H9 (cell line): ENCODE measurements around the gene SGCB. TPM values are rescaled to one million over a fixed set of nuclear protein-coding genes. Genes with fewer than 3 reads are reported as not detected.

Experiments
- DNase-seq: peaks from one replicate; pipeline ENCODE4 v3.0.0-alpha.2; 2017
- H2AFZ ChIP-seq: one replicate; pipeline ENCODE4 v1.6.1; 2013; ENCODE audit warnings: mild to moderate bottlenecking, low read length, control low read depth, moderate library complexity
- H2AK5ac ChIP-seq: 2 replicates; pipeline ENCODE4 v1.6.1; 2013; ENCODE audit warnings: low read length, control low read depth, mixed read lengths; ENCODE audit not compliant: insufficient read length
- H2BK120ac ChIP-seq: one replicate; pipeline ENCODE4 v1.6.1; 2013; ENCODE audit warnings: low read depth, mild to moderate bottlenecking, low read length, control low read depth, inconsistent platforms; ENCODE audit not compliant: poor library complexity, severe bottlenecking
- H2BK12ac ChIP-seq: 2 replicates; pipeline ENCODE4 v1.6.1; 2013; ENCODE audit warnings: low read length, control low read depth, mixed read lengths, low read depth; ENCODE audit not compliant: insufficient read length
- H2BK15ac ChIP-seq: 2 replicates; pipeline ENCODE4 v1.6.1; 2013; ENCODE audit warnings: low read depth, low read length, control low read depth
- H2BK20ac ChIP-seq: one replicate; pipeline ENCODE4 v1.6.1; 2013; ENCODE audit warnings: low read depth, mild to moderate bottlenecking, low read length, control low read depth, inconsistent platforms; ENCODE audit not compliant: poor library complexity, severe bottlenecking
- H2BK5ac ChIP-seq: 2 replicates; pipeline ENCODE4 v1.6.1; 2013; ENCODE audit warnings: low read length, control low read depth, mixed read lengths; ENCODE audit not compliant: insufficient read length
- H3K14ac ChIP-seq: 2 replicates; pipeline ENCODE4 v1.6.1; 2013; ENCODE audit warnings: low read length, control low read depth; ENCODE audit not compliant: insufficient read depth
- H3K18ac ChIP-seq: 2 replicates; pipeline ENCODE4 v1.6.1; 2013; ENCODE audit warnings: low read depth, mild to moderate bottlenecking, mixed read lengths, low read length, control low read depth; ENCODE audit not compliant: insufficient read length
- H3K23ac ChIP-seq: 2 replicates; pipeline ENCODE4 v1.6.1; 2013; ENCODE audit warnings: low read length, control low read depth, mixed read lengths, low read depth; ENCODE audit not compliant: insufficient read length
- H3K23me2 ChIP-seq: 2 replicates; pipeline ENCODE4 v1.6.1; 2013; ENCODE audit warnings: low read depth, mild to moderate bottlenecking, mixed read lengths, low read length, control low read depth; ENCODE audit not compliant: insufficient read length, poor library complexity, severe bottlenecking
- H3K27ac ChIP-seq: 2 replicates; pipeline ENCODE4 v1.5.1; 2013; ENCODE audit warnings: low read length, control low read depth, mixed read lengths, low read depth; ENCODE audit not compliant: insufficient read length
- H3K27me3 ChIP-seq: 2 replicates; pipeline ENCODE4 v1.6.1; 2013; ENCODE audit warnings: low read length, control low read depth, inconsistent platforms; ENCODE audit not compliant: insufficient read depth
- H3K4ac ChIP-seq: 2 replicates; pipeline ENCODE4 v1.6.1; 2013; ENCODE audit warnings: low read depth, mild to moderate bottlenecking, control low read depth, inconsistent platforms, low read length, moderate library complexity
- H3K4me1 ChIP-seq: 2 replicates; pipeline ENCODE4 v1.6.1; 2013; ENCODE audit warnings: low read length, control low read depth, inconsistent platforms; ENCODE audit not compliant: insufficient read depth
- H3K4me2 ChIP-seq: 2 replicates; pipeline ENCODE4 v1.6.1; 2013; ENCODE audit warnings: low read length, control low read depth, mixed read lengths; ENCODE audit not compliant: insufficient read length, insufficient read depth
- H3K56ac ChIP-seq: 2 replicates; pipeline ENCODE4 v1.6.1; 2013; ENCODE audit warnings: low read depth, mild to moderate bottlenecking, mixed read lengths, low read length, control low read depth; ENCODE audit not compliant: insufficient read length
- H3K79me1 ChIP-seq: 2 replicates; pipeline ENCODE4 v1.6.1; 2013; ENCODE audit warnings: low read depth, mild to moderate bottlenecking, moderate library complexity, low read length, control low read depth, inconsistent platforms; ENCODE audit not compliant: insufficient read depth, poor library complexity, severe bottlenecking
- H3K79me2 ChIP-seq: 2 replicates; pipeline ENCODE4 v1.6.1; 2013; ENCODE audit warnings: low read length, control low read depth, inconsistent platforms; ENCODE audit not compliant: insufficient read depth
- H3K9ac ChIP-seq: 2 replicates; pipeline ENCODE4 v1.6.1; 2013; ENCODE audit warnings: low read length, control low read depth, mixed read lengths; ENCODE audit not compliant: insufficient read length; ENCODE audit errors: extremely low read depth
- H3K9me3 ChIP-seq: one replicate; pipeline ENCODE4 v1.6.1; 2013; ENCODE audit warnings: low read depth, low read length, inconsistent platforms; ENCODE audit not compliant: control insufficient read depth
- H3T11ph ChIP-seq: one replicate; pipeline ENCODE4 v1.6.1; 2013; ENCODE audit warnings: mild to moderate bottlenecking, low read length, control low read depth, inconsistent platforms
- H4K20me1 ChIP-seq: one replicate; pipeline ENCODE4 v1.6.1; 2013; ENCODE audit not compliant: control insufficient read depth, insufficient read length, insufficient read depth
- H4K5ac ChIP-seq: 2 replicates; pipeline ENCODE4 v1.6.1; 2013; ENCODE audit warnings: low read depth, mild to moderate bottlenecking, mixed read lengths, low read length, control low read depth; ENCODE audit not compliant: insufficient read length
- H4K8ac ChIP-seq: replicated peaks from 2 replicates; pipeline ENCODE4 v1.6.1; 2013; ENCODE audit warnings: low read length, control low read depth, mixed read lengths, low read depth; ENCODE audit not compliant: insufficient read length
- H4K91ac ChIP-seq: 2 replicates; pipeline ENCODE4 v1.6.1; 2013; ENCODE audit warnings: low read depth, mild to moderate bottlenecking, moderate library complexity, mixed read lengths, low read length, control low read depth; ENCODE audit not compliant: insufficient read length
- H3K27ac Mint-ChIP-seq, 3 experiments: 2 replicates in 2 of 3; 3 replicates in 1 of 3; pipeline ENCODE4 v1.8.0; 2020 to 2021; ENCODE audit warnings: mixed read lengths in 3 of 3, mild to moderate bottlenecking in 1 of 3, moderate library complexity in 1 of 3
- H3K27me3 Mint-ChIP-seq: 2 replicates; pipeline ENCODE4 v1.8.0; 2021; ENCODE audit warnings: low read depth, mild to moderate bottlenecking, moderate library complexity, mixed read lengths
- H3K36me3 Mint-ChIP-seq, 3 experiments: 2 replicates in 2 of 3; 3 replicates in 1 of 3; pipeline ENCODE4 v1.8.0; 2020 to 2021; ENCODE audit warnings: low read depth in 3 of 3, mixed read lengths in 3 of 3; ENCODE audit not compliant: insufficient read depth in 1 of 3
- H3K4me1 Mint-ChIP-seq, 2 experiments: 2 replicates each; pipeline ENCODE4 v1.8.0; 2020; ENCODE audit warnings: mixed read lengths in 2 of 2
- H3K4me3 Mint-ChIP-seq, 2 experiments: 2 replicates in 1 of 2; 3 replicates in 1 of 2; pipeline ENCODE4 v1.8.0; 2020 to 2021; ENCODE audit warnings: mild to moderate bottlenecking in 2 of 2, mixed read lengths in 2 of 2, moderate library complexity in 1 of 2
- H3K9me3 Mint-ChIP-seq, 2 experiments: 2 replicates in 1 of 2; 3 replicates in 1 of 2; pipeline ENCODE4 v1.8.0; 2020; ENCODE audit warnings: mild to moderate bottlenecking in 2 of 2, mixed read lengths in 2 of 2, moderate library complexity in 1 of 2
- WGBS: extraction: QIAGEN DNeasy Blood & Tissue Kit; methylation state at CpG from one replicate; pipeline ENCODE4 v1.1.7; 2013; ENCODE audit warnings: missing lambda C conversion rate, low lambda C conversion rate, mixed read lengths; ENCODE audit not compliant: insufficient read length; ENCODE audit errors: extremely low coverage; 5-methylcytosine and 5-hydroxymethylcytosine counted together
- total RNA-seq: library from RNA; stranded (reverse); gene quantifications from 2 replicates; pipeline ENCODE4 v1.2.1, GENCODE V29; 2021
- TF ChIP-seq, protein P1 (sequence below): fragments of 200-600 bp; sonication (generic); conservative IDR thresholded peaks from 3 replicates; pipeline ENCODE4 v1.8.0; 2021; ENCODE audit warnings: antibody characterized with exemption, mild to moderate bottlenecking

SGCB gene
- total RNA-seq, 1 experiment from 2014 or later: 32.3 TPM

DNA sequence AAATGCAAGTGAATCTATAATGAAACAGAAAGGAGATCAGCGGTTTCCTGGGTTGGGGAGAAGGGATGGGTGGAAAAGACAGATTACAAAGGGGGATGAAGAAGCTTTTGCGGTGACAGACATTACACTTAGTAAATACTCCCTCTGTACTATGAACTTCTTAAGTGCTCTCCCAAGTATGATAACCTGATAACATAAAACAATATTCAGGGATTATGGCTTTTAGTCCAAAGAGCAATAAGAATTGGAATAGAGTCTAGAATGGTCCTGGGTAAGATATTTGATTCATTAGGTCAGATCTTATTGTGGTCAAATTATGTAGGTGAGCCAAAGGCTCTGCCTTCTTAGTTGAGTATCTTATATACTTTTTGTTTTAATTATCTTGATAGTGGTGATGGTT is 27.1 kb downstream of the SGCB start:
- H3K9me3 Mint-ChIP-seq: no peaks in the 10 kb centered on the region
- Histone ChIP-seq H4K8ac (no peak overlapping the region), H3K9ac (no peak overlapping the region), H3K4me1 (no peaks in the 10 kb centered on the region), H4K5ac (no peak overlapping the region), H2AK5ac (no peak overlapping the region), H4K91ac (no peak overlapping the region), H2BK120ac (no peak overlapping the region), H3K4me2 (no peak overlapping the region), H3K79me2 (no peaks in the 10 kb centered on the region), H2BK15ac (no peak overlapping the region), H3K4ac (no peak overlapping the region), H3K18ac (no peak overlapping the region), H2BK20ac (no peak overlapping the region), H2BK5ac (no peak overlapping the region), H3K79me1 (no peaks in the 10 kb centered on the region), H4K20me1 (no peaks in the 10 kb centered on the region), H2AFZ (no peak overlapping the region), H3K23me2 (no peaks in the 10 kb centered on the region), H3K14ac (no peak overlapping the region), H2BK12ac (no peak overlapping the region), H3K56ac (no peak overlapping the region), H3K27me3 (no peaks in the 10 kb centered on the region), H3T11ph (no peak overlapping the region), H3K23ac (no peak overlapping the region), H3K27ac (no peak overlapping the region), H3K9me3 (no peaks in the 10 kb centered on the region)
- H3K27ac Mint-ChIP-seq: no peak overlapping the region
- whole genome bisulfite sequencing: no CpG with 5 or more reads among the region's 2 CpGs
- DNase-seq: no peak
- H3K27me3 Mint-ChIP-seq: no peaks in the 10 kb centered on the region
- no peaks in the 10 kb centered on the region for H3K36me3 Mint-ChIP-seq
- peaks cover 6 to 10% of the 10 kb centered on the region in 2 experiments for H3K4me1 Mint-ChIP-seq
- H3K4me3 Mint-ChIP-seq: no peak overlapping the region
- TF ChIP-seq, protein P1, sequence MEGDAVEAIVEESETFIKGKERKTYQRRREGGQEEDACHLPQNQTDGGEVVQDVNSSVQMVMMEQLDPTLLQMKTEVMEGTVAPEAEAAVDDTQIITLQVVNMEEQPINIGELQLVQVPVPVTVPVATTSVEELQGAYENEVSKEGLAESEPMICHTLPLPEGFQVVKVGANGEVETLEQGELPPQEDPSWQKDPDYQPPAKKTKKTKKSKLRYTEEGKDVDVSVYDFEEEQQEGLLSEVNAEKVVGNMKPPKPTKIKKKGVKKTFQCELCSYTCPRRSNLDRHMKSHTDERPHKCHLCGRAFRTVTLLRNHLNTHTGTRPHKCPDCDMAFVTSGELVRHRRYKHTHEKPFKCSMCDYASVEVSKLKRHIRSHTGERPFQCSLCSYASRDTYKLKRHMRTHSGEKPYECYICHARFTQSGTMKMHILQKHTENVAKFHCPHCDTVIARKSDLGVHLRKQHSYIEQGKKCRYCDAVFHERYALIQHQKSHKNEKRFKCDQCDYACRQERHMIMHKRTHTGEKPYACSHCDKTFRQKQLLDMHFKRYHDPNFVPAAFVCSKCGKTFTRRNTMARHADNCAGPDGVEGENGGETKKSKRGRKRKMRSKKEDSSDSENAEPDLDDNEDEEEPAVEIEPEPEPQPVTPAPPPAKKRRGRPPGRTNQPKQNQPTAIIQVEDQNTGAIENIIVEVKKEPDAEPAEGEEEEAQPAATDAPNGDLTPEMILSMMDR: no peak
